ENCODE measurements around the gene PTPRA. TPM values are rescaled to one million over a fixed set of nuclear protein-coding genes. Genes with fewer than 3 reads are reported as not detected.

The PTPRA gene
- total RNA-seq, 1 donor from 2014 or later = 54.3 TPM

GRCh38 chr20:2887715-2888114 is 14.4 kb downstream of the PTPRA start:
- Mint-ChIP-seq H3K4me1 (ENCODE audit: low read depth) (peaks cover 25% of the 10 kb centered on the region), H3K36me3 (ENCODE audit: low read depth) (no peaks in the 10 kb centered on the region), H3K27ac (ENCODE audit: unreplicated experiment) (no peak overlapping the region), H3K9me3 (ENCODE audit: low read depth) (no peaks in the 10 kb centered on the region), H3K4me3 (ENCODE audit: unreplicated experiment) (no peak overlapping the region), H3K27me3 (ENCODE audit: low read depth) (no peaks in the 10 kb centered on the region)
- no peak for TF ChIP-seq CTCF (IDR thresholded peaks at IDR 0.05)
- no peak for DNase-seq (ENCODE audit: low spot score)

- no peak for DNase-seq (ENCODE audit: low spot score)
- no peak overlapping the region for H3K27ac Mint-ChIP-seq (ENCODE audit: unreplicated experiment)
- no peaks in the 10 kb centered on the region for H3K9me3 Mint-ChIP-seq (ENCODE audit: low read depth)
- no peak for TF ChIP-seq CTCF (IDR thresholded peaks at IDR 0.05)
- peaks cover 25% of the 10 kb centered on the region for H3K4me1 Mint-ChIP-seq (ENCODE audit: low read depth)
- no peak overlapping the region for H3K4me3 Mint-ChIP-seq (ENCODE audit: unreplicated experiment)
- H3K27me3 Mint-ChIP-seq (ENCODE audit: low read depth) = no peaks in the 10 kb centered on the region
- no peaks in the 10 kb centered on the region for H3K36me3 Mint-ChIP-seq (ENCODE audit: low read depth)
Observed at GRCh38 chr20:2888224-2888955, 15.1 kb downstream of the PTPRA start.

GRCh38 chr20:2889209-2889608 is 15.9 kb downstream of the PTPRA start:
- peaks cover 24% of the 10 kb centered on the region for H3K4me1 Mint-ChIP-seq (ENCODE audit: low read depth)
- H3K27ac Mint-ChIP-seq (ENCODE audit: unreplicated experiment) = no peak overlapping the region
- no peaks in the 10 kb centered on the region for H3K36me3 Mint-ChIP-seq (ENCODE audit: low read depth)
- no peak for TF ChIP-seq CTCF (IDR thresholded peaks at IDR 0.05)
- no peak overlapping the region for H3K4me3 Mint-ChIP-seq (ENCODE audit: unreplicated experiment)
- H3K9me3 Mint-ChIP-seq (ENCODE audit: low read depth) = no peaks in the 10 kb centered on the region
- no peak for DNase-seq (ENCODE audit: low spot score)
- H3K27me3 Mint-ChIP-seq (ENCODE audit: low read depth) = no peaks in the 10 kb centered on the region

GRCh38 chr20:2889797-2890196 is 16.5 kb downstream of the PTPRA start:
- H3K4me3 Mint-ChIP-seq (ENCODE audit: unreplicated experiment) = no peak overlapping the region

GRCh38 chr20:2890742-2891141 is 17.5 kb downstream of the PTPRA start:
- no peak for DNase-seq (ENCODE audit: low spot score)
- Mint-ChIP-seq H3K4me3 (ENCODE audit: unreplicated experiment) (no peak overlapping the region), H3K4me1 (ENCODE audit: low read depth) (peaks cover 20% of the 10 kb centered on the region), H3K27me3 (ENCODE audit: low read depth) (no peaks in the 10 kb centered on the region), H3K27ac (ENCODE audit: unreplicated experiment) (peak overlapping the region; percentile 1), H3K36me3 (ENCODE audit: low read depth) (no peaks in the 10 kb centered on the region), H3K9me3 (ENCODE audit: low read depth) (peaks cover 2% of the 10 kb centered on the region)
- no peak for TF ChIP-seq CTCF (IDR thresholded peaks at IDR 0.05)

More at GRCh38 chr20:2889797-2890196, 16.5 kb downstream of the PTPRA start:
- Mint-ChIP-seq H3K36me3 (ENCODE audit: low read depth) (no peaks in the 10 kb centered on the region), H3K9me3 (ENCODE audit: low read depth) (no peaks in the 10 kb centered on the region), H3K27ac (ENCODE audit: unreplicated experiment) (no peak overlapping the region), H3K4me1 (ENCODE audit: low read depth) (peaks cover 25% of the 10 kb centered on the region), H3K27me3 (ENCODE audit: low read depth) (no peaks in the 10 kb centered on the region)
- no peak for TF ChIP-seq CTCF (IDR thresholded peaks at IDR 0.05)
- DNase-seq (ENCODE audit: low spot score) = no peak
